Camera-type eye (tissue), 1 donor: ENCODE results near the gene SLC5A9. TPM values are rescaled to one million over a fixed set of nuclear protein-coding genes. Genes with fewer than 3 reads are reported as not detected.

Experiments used
- total RNA-seq: library from RNA; depleted of rRNA; stranded (reverse); fragments of >200 nt; gene quantifications from one replicate; pipeline ENCODE4 v1.2.3, GENCODE V29; 2014

The SLC5A9 gene
- not detected for total RNA-seq

DNA sequence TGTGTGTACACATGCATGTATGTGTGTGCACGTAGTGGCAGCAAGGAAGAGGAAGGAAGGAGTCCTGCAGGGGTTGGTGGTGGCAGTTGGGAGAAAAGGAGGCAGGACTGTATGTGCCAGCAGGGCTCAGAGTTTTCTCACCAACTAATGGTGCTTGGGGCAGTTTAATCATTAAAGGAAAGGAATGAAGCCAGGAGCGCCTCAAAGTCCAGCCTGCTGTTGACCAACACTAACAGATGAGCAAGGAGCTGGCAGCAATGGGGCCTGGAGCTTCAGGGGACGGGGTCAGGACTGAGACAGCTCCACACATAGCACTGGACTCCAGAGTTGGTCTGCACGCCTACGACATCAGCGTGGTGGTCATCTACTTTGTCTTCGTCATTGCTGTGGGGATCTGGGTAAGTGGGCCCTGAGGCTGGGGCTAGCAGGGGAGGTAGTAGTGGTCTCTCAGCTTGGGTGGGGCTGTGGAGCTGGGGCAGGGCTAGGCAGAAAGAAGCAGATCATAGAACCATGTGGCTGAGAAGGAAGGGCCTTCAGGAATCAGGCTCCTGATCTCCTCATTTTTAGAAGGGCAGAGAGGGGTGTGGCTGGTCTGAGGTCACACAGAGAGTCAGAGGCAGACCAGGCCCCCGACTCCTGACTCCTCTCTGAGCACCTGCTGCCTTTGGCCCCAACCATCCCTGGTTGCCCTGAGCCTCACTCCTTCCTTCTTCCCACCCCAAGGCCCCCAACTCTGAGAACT lies at the start of gene SLC5A9:
Gene SLC5A9, plus strand, starts transcription at position 216 of the 742 bp plus-strand sequence. Its CDS starts 21 bp downstream, at position 237.

Other genes with a start within 250 kb of the SLC5A9 start
- gene TRABD2B, start 225.3 kb upstream of the SLC5A9 start, total RNA-seq: 0.82 TPM
- 32.6 TPM for gene SPATA6, start 249.5 kb downstream of the SLC5A9 start, total RNA-seq